Smooth muscle cell (in vitro differentiated cells): ENCODE data around the gene TMEM244. TPM values are rescaled to one million over a fixed set of nuclear protein-coding genes. Genes with fewer than 3 reads are reported as not detected.

Experiments
- DNase-seq: peaks from one replicate; lab custom pipeline; 2025; ENCODE audit not compliant: unreplicated experiment; lab: John Stamatoyannopoulos, UW
- H2AFZ ChIP-seq: fragments of 200-600 bp; sonication (generic); 2 replicates; pipeline ENCODE4 v1.6.0; 2016; ENCODE audit warnings: antibody characterized with exemption, low read depth, mild to moderate bottlenecking
- H3F3A ChIP-seq: fragments of 200-600 bp; sonication (generic); 2 replicates; pipeline ENCODE4 v1.6.0; 2017; ENCODE audit warnings: antibody characterized with exemption, low read depth
- H3K27ac ChIP-seq: fragments of 200-600 bp; sonication (generic); 2 replicates; pipeline ENCODE4 v1.5.1; 2016; ENCODE audit warnings: low read depth, mild to moderate bottlenecking
- H3K27me3 ChIP-seq: fragments of 200-600 bp; sonication (generic); 2 replicates; pipeline ENCODE4 v1.6.1; 2016; ENCODE audit warnings: low read depth, mild to moderate bottlenecking
- H3K36me3 ChIP-seq: fragments of 200-600 bp; sonication (generic); 2 replicates; pipeline ENCODE4 v1.5.1; 2016; ENCODE audit warnings: low read depth
- H3K4me1 ChIP-seq: fragments of 200-600 bp; sonication (generic); 2 replicates; pipeline ENCODE4 v1.5.1; 2016; ENCODE audit warnings: low read depth
- H3K4me2 ChIP-seq: fragments of 200-600 bp; sonication (generic); 2 replicates; pipeline ENCODE4 v1.6.0; 2016; ENCODE audit warnings: mild to moderate bottlenecking
- H3K4me3 ChIP-seq: fragments of 200-600 bp; sonication (generic); 2 replicates; pipeline ENCODE4 v1.5.1; 2016; ENCODE audit warnings: mild to moderate bottlenecking
- H3K79me2 ChIP-seq: fragments of 200-600 bp; sonication (generic); 2 replicates; pipeline ENCODE4 v1.6.0; 2016; ENCODE audit warnings: low read depth, mild to moderate bottlenecking
- H3K9ac ChIP-seq: fragments of 200-600 bp; sonication (generic); 2 replicates; pipeline ENCODE4 v1.6.0; 2016; ENCODE audit warnings: low read depth
- H3K9me3 ChIP-seq: fragments of 200-600 bp; sonication (generic); replicated peaks from 2 replicates; pipeline ENCODE4 v1.5.1; 2016; ENCODE audit warnings: low read depth
- H4K20me1 ChIP-seq: fragments of 200-600 bp; sonication (generic); 2 replicates; pipeline ENCODE4 v1.6.0; 2016; ENCODE audit warnings: low read depth
- CTCF ChIP-seq: fragments of 200-600 bp; sonication (generic); IDR thresholded peaks from 2 replicates; pipeline ENCODE4 v1.5.1; 2017; ENCODE audit warnings: borderline replicate concordance, mild to moderate bottlenecking, antibody characterized with exemption; ENCODE audit not compliant: insufficient read depth, poor library complexity, severe bottlenecking
- WGBS: methylation state at CpG from one replicate; pipeline ENCODE4 v1.1.7; 2016; ENCODE audit warnings: low lambda C conversion rate; 5-methylcytosine and 5-hydroxymethylcytosine counted together
- polyA plus RNA-seq: library from polyadenylated mRNA; unstranded; fragments of >200 nt; fragmentation: Nextera tagmentation; extraction: Ambion mirVana; gene quantifications from 2 replicates; pipeline ENCODE4 v1.2.1, GENCODE V29; 2016
- total RNA-seq: library from RNA; depleted of rRNA; stranded (reverse); fragments of >200 nt; gene quantifications from 2 replicates; pipeline ENCODE4 v1.2.3, GENCODE V29; 2014

TMEM244 gene
- total and polyA plus RNA-seq, 2 experiments from 2014 or later: not detected

DNA sequence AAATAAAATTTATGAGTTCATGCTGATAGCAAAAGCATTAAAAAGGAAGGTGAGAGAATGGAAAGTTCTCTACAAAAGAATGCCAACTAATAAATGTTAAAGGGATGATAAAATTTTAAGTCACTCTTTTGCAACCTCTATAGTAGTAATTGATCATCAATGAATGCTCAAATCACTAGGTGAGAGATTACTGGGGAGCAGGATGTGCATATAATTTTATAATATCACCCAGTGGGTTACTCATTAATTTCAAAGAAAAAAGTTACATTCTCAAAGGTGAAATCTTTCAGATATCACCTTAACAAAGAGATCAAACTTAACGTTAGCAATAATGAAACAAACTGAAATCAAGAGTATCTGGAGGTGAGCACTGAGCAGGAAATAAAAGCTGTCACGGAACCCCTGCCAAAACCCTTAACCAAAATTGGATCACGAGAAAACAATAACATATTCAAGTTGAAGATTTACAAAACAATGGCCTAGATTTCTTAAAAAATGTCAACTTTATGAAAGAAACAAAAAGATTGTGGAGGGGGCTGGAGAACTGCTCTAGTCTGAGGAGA lies 45.5 kb upstream of the TMEM244 start:
- no peak for DNase-seq
- no peaks in the 10 kb centered on the region for H3K9me3 ChIP-seq
- H3K79me2 ChIP-seq: no peaks in the 10 kb centered on the region
- H3K4me3 ChIP-seq: no peak overlapping the region
- H3F3A ChIP-seq: no peaks in the 10 kb centered on the region
- no peak overlapping the region for H3K27ac ChIP-seq
- no peaks in the 10 kb centered on the region for H3K36me3 ChIP-seq
- H3K9ac ChIP-seq: no peak overlapping the region
- no peaks in the 10 kb centered on the region for H4K20me1 ChIP-seq
- H3K4me1 ChIP-seq: no peaks in the 10 kb centered on the region
- no peaks in the 10 kb centered on the region for H3K27me3 ChIP-seq
- WGBS: 87% methylated on average over 3 of the region's 3 CpGs
- no peak overlapping the region for H3K4me2 ChIP-seq
- no peak for TF ChIP-seq CTCF
- no peak overlapping the region for H2AFZ ChIP-seq

GRCh38 chr6:129903082-129903481 lies 42.0 kb upstream of the TMEM244 start:
- H3K9me3 ChIP-seq: no peaks in the 10 kb centered on the region
- no peak overlapping the region for H3K4me2 ChIP-seq
- no peaks in the 10 kb centered on the region for H3K79me2 ChIP-seq
- no peak for TF ChIP-seq CTCF
- H3F3A ChIP-seq: no peaks in the 10 kb centered on the region
- no peaks in the 10 kb centered on the region for H3K27me3 ChIP-seq
- no peak overlapping the region for H3K9ac ChIP-seq
- H3K36me3 ChIP-seq: no peaks in the 10 kb centered on the region
- H3K27ac ChIP-seq: no peak overlapping the region
- no peaks in the 10 kb centered on the region for H3K4me1 ChIP-seq
- H3K4me3 ChIP-seq: no peak overlapping the region
- no peak for DNase-seq
- no peak overlapping the region for H2AFZ ChIP-seq
- H4K20me1 ChIP-seq: no peaks in the 10 kb centered on the region

DNA sequence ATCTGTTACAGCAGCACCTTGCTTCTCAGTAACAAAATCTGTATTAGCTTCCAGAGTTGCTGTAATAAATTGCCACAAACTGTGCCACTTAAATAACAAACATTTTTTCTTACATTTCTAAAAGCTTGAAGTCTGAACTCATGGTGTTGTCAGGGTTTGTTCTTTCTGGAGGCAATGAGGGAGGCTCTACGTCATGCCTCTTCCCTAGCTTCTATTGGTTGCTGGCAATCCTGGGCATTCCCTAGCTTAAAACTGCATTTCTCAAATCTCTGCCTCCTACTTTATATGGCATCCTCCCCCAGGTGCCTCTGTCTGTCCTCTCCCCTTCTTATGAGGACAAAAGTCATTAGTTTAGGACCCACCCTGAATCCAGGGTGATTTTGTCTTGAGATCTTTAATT lies 41.6 kb upstream of the TMEM244 start:
- Histone ChIP-seq H3K36me3 (no peaks in the 10 kb centered on the region), H4K20me1 (no peaks in the 10 kb centered on the region), H2AFZ (no peak overlapping the region), H3K27me3 (no peaks in the 10 kb centered on the region), H3F3A (no peaks in the 10 kb centered on the region), H3K4me3 (no peak overlapping the region), H3K27ac (no peak overlapping the region), H3K9me3 (no peaks in the 10 kb centered on the region), H3K9ac (no peak overlapping the region), H3K4me1 (no peaks in the 10 kb centered on the region), H3K4me2 (no peak overlapping the region), H3K79me2 (no peaks in the 10 kb centered on the region)
- 87% methylated on average over 1 of the region's 1 CpG for WGBS
- no peak for DNase-seq
- TF ChIP-seq CTCF: no peak

- Histone ChIP-seq H3K9me3 (no peaks in the 10 kb centered on the region), H3K27me3 (no peaks in the 10 kb centered on the region), H3K4me3 (no peak overlapping the region), H3F3A (no peaks in the 10 kb centered on the region), H3K79me2 (no peaks in the 10 kb centered on the region), H3K4me2 (no peak overlapping the region), H2AFZ (no peak overlapping the region), H3K4me1 (no peaks in the 10 kb centered on the region), H3K27ac (no peak overlapping the region), H4K20me1 (no peaks in the 10 kb centered on the region), H3K36me3 (no peaks in the 10 kb centered on the region), H3K9ac (no peak overlapping the region)
- no peak for DNase-seq
- TF ChIP-seq CTCF: no peak
Measured at GRCh38 chr6:129901910-129902309, 40.8 kb upstream of the TMEM244 start.
